ENCODE results near the gene OPN1SW. TPM values are rescaled to one million over a fixed set of nuclear protein-coding genes. Genes with fewer than 3 reads are reported as not detected.

OPN1SW gene
- total RNA-seq, 2 experiments from 2014 or later, result not detected

DNA sequence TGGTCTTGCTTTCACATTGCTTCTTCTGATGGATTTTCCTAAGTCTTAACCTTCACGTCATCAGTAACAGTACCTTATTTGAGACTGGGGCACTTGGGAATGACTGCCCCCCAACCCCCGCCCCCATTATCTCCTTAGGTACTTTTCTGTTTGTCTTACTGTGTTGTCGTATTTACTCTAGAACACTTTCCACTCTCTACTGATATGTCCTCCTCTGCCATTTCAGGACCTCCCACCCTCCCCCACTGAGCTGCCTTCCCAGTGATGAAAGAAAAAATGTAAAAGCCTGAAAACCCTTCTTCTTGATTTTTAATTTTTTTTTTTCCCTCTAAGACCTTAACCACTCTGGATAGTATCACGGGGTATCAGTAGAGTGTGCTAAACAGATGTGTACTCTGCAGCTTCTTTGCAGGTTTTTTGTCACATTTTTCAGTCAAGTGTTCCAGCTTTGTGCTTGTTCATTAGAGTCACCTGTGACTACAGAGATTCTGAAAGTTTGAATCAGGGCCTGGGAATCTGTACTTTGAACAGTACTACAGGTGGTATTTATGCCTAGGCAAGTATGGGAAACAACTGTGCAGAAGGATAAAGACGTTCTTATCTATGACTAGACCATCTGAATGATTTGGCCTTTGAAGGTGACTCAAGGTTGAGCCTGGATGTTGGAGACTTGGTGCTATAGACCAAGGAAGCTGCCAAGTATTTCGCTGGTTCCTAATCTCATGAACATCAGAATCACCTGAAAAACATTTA is 28.1 kb downstream of the OPN1SW start:
- ATAC-seq, result no peak
- POLR2A ChIA-PET, result interaction anchor here (0.6 kb wide), 1 partner anchor 18 kb away, joined by 3 read pairs; no protein-coding TSS in a partner anchor
- Mint-ChIP-seq H3K36me3 (ENCODE audit: low read depth) (peaks cover 42% of the 10 kb centered on the region), H3K27ac (no peak overlapping the region), H3K4me1 (ENCODE audit: low read depth) (peaks cover 33% of the 10 kb centered on the region), H3K4me3 (no peak overlapping the region), H3K27me3 (no peaks in the 10 kb centered on the region), H3K9me3 (no peaks in the 10 kb centered on the region)
- TF ChIP-seq, protein P1, sequence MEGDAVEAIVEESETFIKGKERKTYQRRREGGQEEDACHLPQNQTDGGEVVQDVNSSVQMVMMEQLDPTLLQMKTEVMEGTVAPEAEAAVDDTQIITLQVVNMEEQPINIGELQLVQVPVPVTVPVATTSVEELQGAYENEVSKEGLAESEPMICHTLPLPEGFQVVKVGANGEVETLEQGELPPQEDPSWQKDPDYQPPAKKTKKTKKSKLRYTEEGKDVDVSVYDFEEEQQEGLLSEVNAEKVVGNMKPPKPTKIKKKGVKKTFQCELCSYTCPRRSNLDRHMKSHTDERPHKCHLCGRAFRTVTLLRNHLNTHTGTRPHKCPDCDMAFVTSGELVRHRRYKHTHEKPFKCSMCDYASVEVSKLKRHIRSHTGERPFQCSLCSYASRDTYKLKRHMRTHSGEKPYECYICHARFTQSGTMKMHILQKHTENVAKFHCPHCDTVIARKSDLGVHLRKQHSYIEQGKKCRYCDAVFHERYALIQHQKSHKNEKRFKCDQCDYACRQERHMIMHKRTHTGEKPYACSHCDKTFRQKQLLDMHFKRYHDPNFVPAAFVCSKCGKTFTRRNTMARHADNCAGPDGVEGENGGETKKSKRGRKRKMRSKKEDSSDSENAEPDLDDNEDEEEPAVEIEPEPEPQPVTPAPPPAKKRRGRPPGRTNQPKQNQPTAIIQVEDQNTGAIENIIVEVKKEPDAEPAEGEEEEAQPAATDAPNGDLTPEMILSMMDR (IDR thresholded peaks at IDR 0.05), result no peak
- intact Hi-C loops (cut with micrococcal nuclease), result no loop called here
- no peak for DNase-seq
- CTCF ChIA-PET, result no interaction called here

DNA sequence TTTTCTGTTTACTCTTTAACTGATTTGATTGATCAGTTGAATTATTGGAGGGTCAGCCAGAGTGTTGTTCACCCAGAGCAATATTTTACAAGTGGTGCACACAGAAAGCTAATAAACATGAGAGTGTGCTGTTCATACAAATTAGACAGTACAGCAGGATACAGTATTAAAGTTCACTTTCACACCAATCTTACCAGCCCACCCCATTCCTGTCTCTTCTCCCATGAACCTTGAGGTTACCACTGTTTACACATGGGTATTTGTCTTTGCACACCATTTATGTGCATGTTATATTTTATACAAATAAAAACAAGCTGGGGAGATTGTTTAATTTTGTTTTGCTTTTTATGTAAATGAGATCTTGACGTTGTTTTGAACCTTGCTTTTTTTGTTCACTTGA is 29.9 kb downstream of the OPN1SW start:
- no peak for ATAC-seq
- Mint-ChIP-seq H3K27ac (no peak overlapping the region), H3K36me3 (ENCODE audit: low read depth) (peaks cover 47% of the 10 kb centered on the region), H3K4me3 (no peak overlapping the region), H3K9me3 (no peaks in the 10 kb centered on the region), H3K27me3 (no peaks in the 10 kb centered on the region), H3K4me1 (ENCODE audit: low read depth) (peaks cover 48% of the 10 kb centered on the region)
- intact Hi-C loops (cut with micrococcal nuclease), result no loop called here
- ChIA-PET POLR2A (interaction anchor here (0.7 to 0.8 kb wide), 2 partner anchors 48 to 117 kb away, joined by 3 read pairs; partner anchors contain the start of gene ATP6V1F), CTCF (interaction anchor here (0.6 to 1.1 kb wide), 2 partner anchors 17 to 88 kb away, joined by 3 to 4 read pairs; no protein-coding TSS in a partner anchor)
- TF ChIP-seq, protein P1 (IDR thresholded peaks at IDR 0.05), result no peak
- no peak for DNase-seq

DNA sequence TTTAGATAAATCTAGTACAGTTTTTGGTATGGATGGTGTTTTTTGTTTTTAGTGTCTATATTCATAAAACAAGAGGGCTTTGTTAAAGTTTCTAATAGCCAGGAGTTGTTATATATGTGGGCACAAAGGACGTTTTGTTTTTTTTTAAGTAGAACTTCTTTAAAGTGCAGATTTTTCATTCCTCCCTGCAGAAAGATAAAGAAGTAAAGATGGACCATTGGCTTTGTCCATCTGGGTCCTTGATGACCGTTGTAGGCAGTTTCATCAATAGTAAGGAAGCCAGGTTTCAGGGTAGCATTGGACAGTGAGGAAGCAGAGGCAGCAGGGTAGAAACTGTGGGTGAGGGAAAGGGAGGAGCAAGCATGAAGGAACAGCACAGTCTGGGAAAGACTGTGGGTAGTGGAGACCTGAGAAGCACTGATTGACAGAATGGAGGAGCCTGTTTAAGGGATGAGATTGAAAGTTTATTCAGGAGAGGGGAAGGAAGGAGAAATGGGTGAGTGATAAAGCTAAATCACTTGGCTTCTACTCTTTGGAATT is 31.2 kb downstream of the OPN1SW start:
- Mint-ChIP-seq H3K4me1 (ENCODE audit: low read depth) (peaks cover 56% of the 10 kb centered on the region), H3K27me3 (no peaks in the 10 kb centered on the region), H3K4me3 (no peak overlapping the region), H3K27ac (no peak overlapping the region), H3K36me3 (ENCODE audit: low read depth) (peaks cover 42% of the 10 kb centered on the region), H3K9me3 (no peaks in the 10 kb centered on the region)
- no peak for ATAC-seq
- TF ChIP-seq, protein P1 (IDR thresholded peaks at IDR 0.05), result no peak
- intact Hi-C loops (cut with micrococcal nuclease), result no loop called here
- ChIA-PET CTCF (interaction anchor here (2.2 kb wide), 1 partner anchor 10 kb away, joined by 5 read pairs; no protein-coding TSS in a partner anchor), POLR2A (no interaction called here)
- no peak for DNase-seq

DNA sequence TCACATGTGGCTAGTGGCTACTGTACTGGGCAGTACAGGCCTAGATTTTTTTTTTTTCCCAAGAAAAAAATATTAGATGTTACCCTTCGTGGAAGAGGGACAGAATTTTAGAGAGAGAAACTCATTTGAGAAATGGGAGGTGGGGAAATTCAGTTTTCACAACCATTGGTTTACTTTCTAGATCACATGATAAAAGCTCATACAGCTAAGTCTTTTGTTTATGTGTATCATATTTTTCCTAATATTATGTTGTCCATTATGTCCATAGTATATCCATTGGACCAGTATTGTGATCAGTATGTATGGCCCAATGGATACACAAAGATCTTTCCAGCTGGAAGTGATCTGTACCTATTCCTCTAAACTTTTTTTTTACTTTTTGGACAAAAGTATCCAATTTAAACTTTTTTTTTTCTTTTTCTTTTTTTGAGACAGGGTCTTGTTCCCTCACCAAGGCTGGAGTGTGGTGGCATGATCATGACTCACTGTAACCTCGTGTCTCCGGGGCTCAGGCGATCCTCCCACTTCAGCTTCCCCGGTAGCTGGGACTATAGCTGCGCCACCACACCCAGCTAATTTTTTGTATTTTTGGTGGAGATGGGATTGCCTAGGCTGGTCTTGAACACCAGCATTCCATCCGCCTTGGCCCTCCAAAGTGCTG is 32.4 kb downstream of the OPN1SW start:
- Mint-ChIP-seq H3K27ac (no peak overlapping the region), H3K4me1 (ENCODE audit: low read depth) (peaks cover 59% of the 10 kb centered on the region)

More for the DNA sequence above, 32.4 kb downstream of the OPN1SW start:
- ChIA-PET POLR2A (interaction anchor here (0.6 kb wide), 2 partner anchors 190 to 421 kb away, joined by 3 read pairs; no protein-coding TSS in a partner anchor), CTCF (interaction anchor here (1.0 to 2.2 kb wide), 2 partner anchors 11 to 71 kb away, joined by 3 to 5 read pairs; partner anchors contain the start of gene GARIN1A)
- TF ChIP-seq, protein P1 (IDR thresholded peaks at IDR 0.05), result no peak
- peaks cover 33% of the 10 kb centered on the region for H3K36me3 Mint-ChIP-seq (ENCODE audit: low read depth)
- H3K4me3 Mint-ChIP-seq, result no peak overlapping the region
- no peak for ATAC-seq
- no peaks in the 10 kb centered on the region for H3K27me3 Mint-ChIP-seq
- H3K9me3 Mint-ChIP-seq, result no peaks in the 10 kb centered on the region
- intact Hi-C loops (cut with micrococcal nuclease), result no loop called here
- DNase-seq, result no peak

Data from activated CD8-positive, alpha-beta T cell treated with anti-CD3 and anti-CD28 coated beads for 36 hours (primary cell).